IPS-11a (cell line): ENCODE results near the gene AGPAT4.
"Not testable (repeated sequence)": the region's sequence is repeated elsewhere in the genome, so short reads cannot be mapped to it uniquely, and the experiment has no call there.

Experiments used
- H3K4me3 ChIP-seq: one replicate; pipeline ENCODE4 v1.5.1; 2013; ENCODE audit warnings: low read depth, low read length, control low read depth

The AGPAT4 gene

DNA sequence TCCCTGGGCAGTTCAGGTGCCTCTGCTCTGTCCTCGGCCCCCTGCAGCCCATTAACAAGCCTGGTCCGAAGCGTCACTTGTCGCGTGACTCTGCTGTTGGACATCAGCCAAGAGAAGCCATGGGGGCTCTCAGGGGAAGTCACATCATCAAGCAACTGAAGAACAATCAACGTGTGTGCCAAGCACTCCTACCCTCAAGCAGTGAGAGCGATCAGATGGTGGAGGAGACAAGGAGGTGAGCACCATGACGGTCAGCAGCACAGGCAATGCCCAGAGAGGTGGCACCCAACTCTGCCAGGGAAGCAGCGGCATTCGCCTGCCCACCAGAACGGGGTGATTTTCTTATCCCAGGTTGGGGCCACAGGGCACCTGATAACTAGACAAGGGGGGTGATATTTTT is 132.7 kb downstream of the AGPAT4 start:
- H3K4me3 ChIP-seq = no peak overlapping the region

DNA sequence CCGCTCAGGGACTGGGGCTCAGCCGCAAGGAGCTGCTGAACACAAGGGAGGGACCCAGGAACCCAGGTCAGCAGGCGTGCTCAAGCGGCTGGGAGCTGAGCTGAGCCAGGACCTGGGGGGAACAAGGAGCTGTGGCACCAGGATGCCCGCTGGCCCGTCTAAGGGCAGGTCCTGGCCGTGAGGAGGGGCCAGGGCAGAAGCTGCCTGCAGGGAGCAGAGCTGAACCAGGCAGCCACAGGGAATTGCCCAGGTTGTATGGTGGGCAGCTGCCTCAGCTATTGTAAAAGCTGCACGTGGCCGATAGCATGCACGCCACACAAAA is 133.3 kb downstream of the AGPAT4 start:
- no peak overlapping the region for H3K4me3 ChIP-seq

DNA sequence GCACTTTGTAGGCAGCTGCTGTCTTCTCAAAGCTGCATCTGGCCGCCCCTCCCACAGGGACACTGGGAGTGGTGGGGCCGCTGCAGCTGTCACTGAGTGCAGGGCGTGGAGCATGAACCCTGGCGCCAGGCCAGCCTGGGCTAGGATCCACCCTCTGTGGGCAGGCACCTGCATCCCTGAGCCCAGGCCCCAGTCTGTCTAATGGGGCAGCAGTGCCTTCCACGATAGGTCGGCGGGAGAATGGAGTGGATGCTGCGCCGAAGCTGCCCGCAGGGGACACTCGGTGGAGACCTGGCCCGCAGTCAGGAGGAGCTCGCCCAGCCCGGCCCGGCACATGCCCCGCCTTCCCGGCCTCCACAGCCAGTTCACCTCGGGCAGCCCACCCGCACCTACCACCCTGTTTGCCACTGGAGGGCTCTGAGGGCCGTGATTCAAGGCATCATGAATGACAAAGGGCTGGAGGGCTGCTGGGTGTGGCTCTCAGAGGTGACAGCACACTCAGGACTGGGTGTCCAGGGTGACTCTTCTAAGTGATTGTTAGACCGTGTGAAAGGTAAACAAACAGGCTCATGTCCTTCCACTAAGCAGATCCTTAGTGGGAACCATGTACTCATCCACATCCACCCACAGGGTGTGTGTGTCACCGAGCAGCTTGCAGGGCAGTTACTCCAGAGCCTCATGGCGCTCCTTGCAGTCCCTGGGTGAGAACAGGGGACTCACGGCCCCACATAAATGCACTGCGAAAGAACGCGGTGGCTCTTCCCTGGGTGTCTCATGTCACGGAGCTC is 133.9 kb downstream of the AGPAT4 start:
- H3K4me3 ChIP-seq = no peak overlapping the region

DNA sequence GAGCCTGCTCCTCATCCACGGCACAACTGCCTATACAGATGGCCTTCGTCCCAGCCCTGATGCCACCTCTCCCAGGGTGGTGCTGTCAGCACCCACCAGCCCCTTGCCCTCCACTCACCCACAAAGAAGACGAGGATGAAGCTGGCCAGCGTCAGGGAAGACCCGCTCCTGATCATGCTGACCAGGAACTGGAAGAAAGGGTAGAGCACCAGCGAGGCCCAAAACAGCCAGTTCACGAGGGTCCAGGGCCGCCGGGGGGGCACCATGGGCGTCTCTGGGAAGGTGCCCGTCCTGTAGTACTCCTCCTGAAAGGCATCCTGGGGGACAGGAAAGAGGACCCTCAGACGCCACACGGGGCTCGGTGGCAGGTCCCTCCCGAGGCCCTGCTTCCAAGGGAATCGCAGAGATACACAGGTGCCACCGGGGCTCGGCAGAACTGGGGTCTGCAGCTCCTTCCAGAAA is 134.5 kb downstream of the AGPAT4 start:
- no peak overlapping the region for H3K4me3 ChIP-seq

DNA sequence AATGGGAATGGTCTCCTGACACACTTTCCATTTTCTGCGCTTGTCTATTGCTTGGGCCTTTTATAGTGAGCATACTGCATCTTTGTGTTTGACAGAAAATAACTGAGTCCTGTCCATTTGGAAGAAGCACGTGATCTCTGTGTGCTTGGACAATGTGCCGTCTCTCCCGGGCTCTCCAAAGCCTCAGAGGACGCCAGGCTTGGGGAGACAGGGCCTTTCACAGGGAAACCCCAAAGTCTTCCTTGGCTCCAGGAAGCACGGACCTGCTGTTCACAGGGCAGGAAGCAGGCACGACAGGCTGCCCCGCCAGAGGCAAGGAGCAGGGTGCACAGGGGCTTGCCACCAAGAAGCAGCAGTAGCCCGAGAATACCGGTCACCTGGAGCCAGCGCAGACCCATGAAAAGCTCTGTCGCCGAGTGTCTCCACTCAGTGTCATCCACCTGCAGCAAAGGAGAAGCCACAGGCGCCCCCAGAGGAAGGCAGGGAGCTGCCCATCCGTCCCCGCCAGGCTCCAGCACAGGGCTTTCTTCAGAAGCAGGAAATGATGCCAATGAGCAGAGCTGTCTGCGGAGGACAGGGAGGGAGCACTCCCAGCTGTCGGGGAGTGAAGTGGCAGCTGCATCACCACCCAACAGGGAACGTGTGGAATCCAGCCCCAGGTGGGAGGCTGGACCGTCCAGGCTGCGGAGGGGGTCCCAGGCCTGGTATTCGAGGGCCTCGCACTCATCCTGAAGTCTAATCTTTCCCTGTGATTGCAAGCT is 135.1 kb downstream of the AGPAT4 start:
- no peak overlapping the region for H3K4me3 ChIP-seq

DNA sequence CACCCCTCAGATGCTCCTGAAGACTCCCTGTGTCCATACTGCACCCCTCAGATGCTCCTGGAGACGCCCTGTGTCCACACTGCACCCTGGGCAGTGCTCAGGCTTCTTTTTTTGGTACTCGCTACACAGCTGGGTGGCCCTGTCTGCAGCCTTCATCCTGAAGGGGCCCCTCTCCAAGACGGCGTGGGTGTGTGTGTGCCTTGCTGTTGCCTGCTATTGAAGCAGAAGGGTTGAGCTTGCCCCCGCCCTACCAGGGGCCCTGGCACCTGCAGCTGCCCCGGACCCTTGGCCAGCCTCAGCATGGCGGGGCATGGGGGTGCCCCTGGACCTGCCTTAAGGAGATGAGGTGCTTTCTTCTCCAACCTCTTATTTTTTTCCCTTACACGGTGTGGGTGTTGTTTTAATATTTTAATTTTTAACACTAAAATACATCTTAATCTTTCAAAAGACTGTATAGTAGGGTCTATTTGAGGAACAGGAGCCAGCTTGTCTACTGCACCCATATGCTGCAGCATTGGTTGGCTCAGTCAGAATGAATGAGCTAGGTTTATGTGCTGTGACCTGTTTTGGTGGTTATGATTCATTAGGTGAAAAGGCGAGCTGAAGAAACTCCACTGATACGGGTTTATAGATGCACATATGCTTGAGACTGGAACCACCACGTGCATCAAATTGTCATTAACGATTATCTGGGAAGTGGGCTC is 135.9 kb downstream of the AGPAT4 start:
- H3K4me3 ChIP-seq = no peak overlapping the region

DNA sequence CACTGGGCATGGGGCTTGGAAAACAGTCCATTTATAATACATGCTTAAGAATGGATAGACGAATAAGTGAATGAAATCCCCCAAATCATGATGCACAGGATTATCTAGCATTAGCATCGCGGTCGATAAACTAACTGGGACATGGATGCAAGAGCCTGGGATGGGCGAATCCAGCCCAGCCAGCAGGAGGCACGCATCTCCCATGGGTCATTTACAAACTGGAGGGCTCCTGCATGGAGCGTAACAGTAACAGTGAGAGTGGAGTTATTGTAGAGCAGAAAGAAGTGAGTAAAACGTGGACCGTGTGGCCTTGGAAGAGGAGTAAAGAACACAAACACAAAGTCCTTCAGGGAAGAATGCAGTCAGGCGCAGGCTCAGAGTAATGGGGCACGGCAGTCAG is 136.5 kb downstream of the AGPAT4 start:
- H3K4me3 ChIP-seq = no peak overlapping the region

DNA sequence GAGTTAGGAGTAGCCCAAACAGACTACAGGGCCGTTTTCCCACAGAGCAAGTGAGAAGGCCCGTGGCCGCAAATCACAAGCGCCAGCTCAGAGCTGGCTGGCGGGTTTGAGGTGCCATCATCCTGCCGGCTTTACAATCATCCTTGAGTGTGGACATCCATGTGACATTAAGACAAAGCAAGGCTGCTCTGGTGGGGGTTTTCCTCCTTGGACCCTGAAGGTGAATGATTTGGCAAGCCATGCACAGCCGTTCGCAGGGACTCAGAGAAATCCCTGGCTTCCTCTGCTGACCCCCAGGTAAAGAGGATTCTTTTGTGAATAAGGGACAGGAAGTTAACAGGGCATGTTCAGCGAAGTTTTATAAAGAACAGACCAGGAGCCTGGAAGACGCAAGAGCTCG is 137.2 kb downstream of the AGPAT4 start:
- H3K4me3 ChIP-seq = no peak overlapping the region

DNA sequence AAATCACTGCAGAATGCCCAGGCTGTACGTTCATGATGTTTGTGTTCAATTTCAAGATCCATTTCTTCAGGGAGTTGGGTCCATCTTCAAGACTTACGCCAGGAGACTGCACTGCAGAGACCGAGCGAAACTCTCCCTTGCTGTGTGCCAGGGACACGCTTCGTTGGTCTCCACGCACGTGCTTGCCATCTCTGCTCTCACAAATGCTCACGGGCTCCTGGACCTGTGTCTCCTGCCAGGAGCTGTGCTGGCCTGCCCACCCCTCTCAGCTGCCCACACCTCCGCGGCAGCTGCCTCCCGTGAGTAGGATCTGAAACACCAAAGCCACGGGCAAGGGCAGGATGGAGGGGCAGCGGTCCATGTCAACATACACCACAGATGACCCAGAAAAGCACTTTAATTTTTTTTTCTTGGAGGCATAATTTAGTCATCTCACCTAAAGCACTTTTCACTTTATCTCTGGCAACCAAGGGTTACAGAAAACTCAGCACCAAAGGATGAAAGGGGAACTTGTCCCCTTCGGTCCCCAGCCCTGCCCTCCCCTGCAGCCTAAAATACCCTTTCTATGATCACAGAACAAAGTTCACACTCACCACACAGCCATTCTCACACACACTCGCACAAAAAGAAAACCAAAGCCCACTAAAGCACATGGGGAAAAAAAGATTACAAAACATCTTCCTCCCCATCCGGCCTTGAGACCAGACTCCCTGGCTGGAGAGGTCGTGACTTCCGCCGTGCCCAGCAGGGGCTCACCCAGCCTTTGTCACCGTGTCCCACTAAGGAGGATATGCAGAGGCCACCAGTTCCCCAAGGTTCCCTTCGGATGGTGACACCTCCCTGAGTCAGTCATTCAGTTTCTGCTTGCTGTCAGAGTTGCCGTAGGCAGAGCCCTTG is 137.9 kb downstream of the AGPAT4 start:
- no peak overlapping the region for H3K4me3 ChIP-seq

DNA sequence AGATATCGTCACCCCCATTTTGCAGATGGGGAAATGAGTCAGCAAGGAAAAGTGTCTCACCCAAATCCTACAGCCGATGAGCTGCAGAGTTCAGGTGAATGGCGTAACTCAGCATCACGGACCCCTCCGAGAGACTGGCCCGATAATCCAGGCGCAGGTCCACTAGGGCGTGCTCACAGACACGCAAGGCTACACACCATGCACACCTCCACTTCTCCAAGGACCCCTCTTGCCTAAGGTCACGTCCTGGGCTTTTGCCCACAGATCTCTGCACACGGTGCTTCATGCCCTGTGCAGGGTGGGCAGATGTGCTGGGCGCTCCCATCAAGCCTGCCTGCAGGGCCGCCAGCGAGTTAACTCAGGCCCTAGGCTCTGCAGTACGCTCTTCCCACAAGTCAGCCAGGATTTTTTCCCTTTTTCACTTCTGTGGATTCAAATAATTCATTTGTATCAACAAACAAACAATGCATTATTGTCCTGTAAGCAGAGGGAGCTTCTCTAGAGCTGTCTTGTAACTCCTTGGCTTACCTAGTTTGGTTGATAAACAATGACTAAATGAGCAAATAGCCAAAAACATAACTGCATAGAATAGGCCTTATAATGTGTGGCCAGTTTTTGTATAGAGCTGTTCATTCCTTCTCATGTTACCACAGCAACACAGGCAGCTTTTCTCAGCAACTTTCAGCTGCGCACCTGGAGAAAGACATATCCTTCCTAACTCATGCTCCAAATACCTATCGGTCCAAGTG is 139.1 kb downstream of the AGPAT4 start:
- H3K4me3 ChIP-seq = no peak overlapping the region

DNA sequence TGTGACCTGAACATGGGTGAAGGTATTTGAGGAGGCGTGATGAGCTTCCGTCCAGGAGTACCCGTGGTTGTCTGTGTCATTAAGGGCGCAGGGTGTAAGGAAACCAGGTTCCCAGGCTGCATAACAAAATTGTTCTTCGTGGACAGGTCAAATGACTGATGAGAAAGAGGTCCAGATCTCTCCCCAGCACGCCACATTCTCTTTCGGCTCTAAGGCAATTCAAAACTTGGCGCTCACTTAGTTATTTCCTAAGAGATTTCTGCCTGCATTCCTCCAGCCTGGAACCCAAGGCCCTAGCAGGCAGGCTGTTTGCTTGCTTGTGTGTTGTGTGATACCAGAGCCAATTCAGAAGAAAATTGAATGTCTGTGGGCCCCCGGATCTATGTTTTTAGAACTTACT is 139.9 kb downstream of the AGPAT4 start:
- H3K4me3 ChIP-seq = no peak overlapping the region

DNA sequence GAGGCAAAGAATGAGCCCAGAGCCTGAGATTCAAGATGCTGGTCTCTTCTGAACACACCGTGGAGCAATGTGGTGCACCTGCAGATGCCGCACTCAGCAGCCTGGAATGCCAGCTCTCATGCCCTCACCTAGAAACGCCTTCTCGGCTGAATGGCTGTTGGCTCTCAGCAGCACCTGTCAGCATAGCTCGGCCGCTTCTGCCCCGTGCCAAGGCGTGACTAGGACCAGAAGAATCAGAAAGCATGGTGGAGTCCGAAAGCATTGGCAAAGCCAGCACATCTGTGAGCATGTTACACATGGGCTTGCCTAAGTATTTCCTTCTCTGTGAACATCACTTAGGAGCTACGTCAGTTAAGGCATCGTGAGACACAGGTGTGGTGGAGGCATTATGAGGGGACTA is 141.5 kb downstream of the AGPAT4 start:
- no peak overlapping the region for H3K4me3 ChIP-seq

DNA sequence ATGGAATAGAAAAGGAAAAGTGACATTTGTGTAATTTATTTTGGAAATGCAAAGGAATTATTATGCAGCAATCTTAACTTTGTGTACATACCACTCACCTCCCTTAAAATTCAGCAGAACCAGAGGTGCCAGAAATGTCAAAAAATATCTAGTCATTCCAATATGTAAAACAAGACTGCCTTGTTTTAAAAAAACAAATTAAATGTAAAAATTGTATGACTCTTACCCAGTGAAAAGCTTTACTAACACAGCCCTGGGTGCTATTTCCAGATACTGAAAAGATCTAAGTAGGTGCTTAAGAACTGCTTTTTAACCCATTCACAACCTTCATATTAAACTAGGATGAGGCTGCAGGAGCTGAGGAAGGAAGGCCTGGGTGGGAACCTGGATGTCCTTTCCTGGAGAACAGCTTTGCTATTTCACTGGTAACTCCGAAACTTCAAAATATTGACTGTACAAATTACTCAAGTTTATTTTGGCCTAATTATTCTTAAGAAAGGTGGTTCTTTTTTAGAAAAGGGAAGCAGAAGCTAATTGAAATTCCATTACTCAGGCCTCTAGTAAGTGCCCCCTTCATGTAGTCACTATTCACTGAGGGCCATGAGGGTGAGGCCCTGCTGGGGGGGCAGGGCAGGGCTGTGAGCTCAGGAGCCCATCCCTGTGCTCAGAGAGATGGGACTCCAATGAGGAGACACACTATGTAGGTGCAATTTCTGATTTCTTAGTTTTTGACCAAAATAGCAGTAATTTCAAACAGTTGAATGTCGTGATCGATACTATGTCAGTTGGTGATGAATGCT is 142.7 kb downstream of the AGPAT4 start:
- no peak overlapping the region for H3K4me3 ChIP-seq

DNA sequence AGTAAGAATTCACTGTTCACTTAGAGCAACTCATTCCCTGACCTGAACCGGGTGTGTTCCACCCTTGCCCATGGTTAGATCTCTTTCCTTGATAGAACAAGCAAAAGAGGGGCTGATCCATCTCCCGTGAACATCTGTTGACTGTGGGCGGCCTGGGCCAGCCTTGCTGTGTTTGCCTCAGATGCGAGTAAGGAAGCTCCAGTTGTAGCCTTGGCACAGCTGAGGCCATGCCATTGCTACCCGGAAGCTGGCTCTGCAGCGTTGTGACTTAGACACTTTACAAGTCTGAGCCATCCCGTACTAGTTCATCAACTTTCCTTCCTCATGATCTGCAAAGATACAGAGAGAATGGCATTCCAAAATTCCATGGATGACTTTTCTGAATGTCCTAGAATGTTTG is 143.3 kb downstream of the AGPAT4 start:
- no peak overlapping the region for H3K4me3 ChIP-seq

DNA sequence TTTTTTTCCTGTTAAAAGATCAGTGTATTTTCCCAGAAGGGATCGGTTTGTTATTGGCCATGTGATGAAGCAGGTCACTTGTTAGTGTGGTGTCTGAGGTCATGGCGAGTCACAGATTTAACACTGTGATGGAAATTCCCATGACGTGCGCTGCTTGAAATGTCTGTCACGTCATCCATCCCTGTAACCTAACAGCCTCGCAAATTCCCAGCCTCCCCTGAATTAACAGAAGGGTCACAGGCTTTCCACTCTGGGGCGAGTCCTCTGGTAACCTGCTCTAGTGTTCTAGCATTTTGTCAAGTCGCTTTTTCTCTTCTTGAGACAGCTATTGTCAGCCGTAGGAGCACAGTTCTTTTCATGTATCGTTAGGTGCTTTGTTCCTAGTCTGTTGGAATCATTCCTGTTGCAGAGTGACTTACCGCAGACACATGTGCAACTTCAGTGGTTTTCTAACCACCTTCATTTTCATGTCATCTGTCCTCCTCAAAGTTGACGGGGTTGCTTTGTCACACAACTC is 145.1 kb downstream of the AGPAT4 start:
- no peak overlapping the region for H3K4me3 ChIP-seq

DNA sequence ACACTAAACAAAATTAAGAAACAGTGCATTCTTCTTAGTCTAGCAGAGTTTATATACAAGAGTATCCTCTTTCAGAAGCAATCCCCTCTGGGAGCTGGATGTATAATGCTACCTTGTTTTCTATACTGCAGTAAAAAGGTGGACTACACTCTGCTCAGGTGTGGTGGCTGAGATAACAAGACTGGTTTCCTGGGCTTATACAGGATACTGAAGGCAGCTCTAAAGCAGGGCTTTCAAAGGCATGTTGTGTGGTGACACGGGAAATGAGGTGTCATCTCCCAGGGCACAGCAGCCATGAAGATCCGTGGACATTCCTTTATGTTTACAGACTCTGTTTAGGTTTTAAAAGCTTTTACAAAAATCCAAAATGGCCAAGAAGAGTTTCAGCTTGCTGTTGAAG is 145.6 kb downstream of the AGPAT4 start:
- H3K4me3 ChIP-seq = no peak overlapping the region

DNA sequence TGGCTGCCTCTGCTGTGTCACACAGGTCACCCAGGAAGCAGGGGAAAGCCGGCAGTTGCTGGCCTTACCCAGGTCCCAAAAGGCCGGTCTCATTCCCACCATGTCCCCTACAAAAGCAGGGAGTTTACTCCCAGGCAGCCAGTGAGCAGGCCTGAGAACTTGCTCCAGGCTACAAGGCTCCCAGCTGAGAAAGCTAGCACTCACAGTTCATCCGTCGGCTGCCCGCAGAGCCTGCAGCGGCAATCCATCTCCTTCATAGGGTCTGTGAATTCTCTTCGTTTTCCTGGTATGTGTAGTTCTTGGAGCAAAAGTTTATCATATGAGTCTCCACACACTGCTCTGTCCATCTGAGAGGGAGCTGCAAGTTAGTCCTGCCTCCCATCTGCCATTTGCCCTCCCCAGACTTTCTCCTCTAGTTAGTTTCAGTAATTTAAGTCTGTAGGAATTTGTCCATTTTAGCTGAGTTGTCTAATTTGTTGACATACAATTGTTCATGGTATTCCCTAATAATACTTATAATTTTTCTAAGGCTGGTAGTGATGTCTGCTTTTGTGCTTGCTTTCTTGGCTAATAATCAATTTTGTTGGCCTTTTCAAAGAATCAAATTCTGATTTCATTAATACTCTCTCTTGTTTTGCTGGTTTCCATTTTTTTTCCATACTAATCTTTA is 146.7 kb downstream of the AGPAT4 start:
- no peak overlapping the region for H3K4me3 ChIP-seq

DNA sequence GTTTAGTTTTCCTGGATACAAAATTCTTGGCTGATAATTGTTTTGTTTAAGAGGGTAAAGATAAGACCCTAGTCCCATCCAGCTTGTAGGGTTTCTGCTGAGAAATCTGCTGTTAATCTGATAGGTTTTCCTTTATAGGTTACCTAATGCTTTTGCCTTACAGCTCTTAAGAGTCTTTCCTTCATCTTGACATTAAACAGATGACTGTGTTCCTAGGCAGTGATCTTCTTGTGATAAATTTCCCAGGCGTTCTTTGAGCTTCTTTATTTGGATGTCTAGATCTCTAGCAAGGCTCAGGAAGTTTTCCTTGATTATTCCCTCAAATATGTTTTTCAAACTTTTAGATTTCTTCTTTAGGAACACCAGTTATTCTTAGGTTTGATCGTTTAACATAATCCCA is 148.3 kb downstream of the AGPAT4 start:
- H3K4me3 ChIP-seq = no peak overlapping the region

DNA sequence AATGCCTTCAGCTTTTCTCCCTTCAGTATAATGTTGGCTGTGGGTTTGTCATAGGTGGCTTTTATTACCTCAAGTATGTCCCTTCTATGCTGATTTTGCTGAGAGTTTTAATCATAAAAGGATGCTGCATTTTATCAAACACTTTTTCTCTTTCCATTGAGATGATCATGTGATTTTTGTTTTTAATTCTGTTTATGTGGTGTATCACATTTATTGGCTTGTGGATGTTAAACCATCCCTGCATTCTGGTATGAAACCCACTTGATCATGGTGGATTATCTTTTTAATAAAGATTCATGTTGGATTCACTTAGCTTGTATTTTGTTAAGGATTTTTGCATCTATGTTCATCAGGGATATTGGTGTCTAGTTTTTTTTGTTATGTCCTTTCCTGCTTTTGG is 150.5 kb downstream of the AGPAT4 start:
- H3K4me3 ChIP-seq = not testable (repeated sequence)
